ENCODE data around the gene ZNF687.

Gene ZNF687

GRCh38 chr1:151294742-151295462, 12.8 kb downstream of the ZNF687 start:
- no peaks in the 10 kb centered on the region for H4K20me1 ChIP-seq (ENCODE audit: control insufficient read depth, insufficient read depth, low read depth, low read length)
- no peaks in the 10 kb centered on the region for H3K9me3 ChIP-seq (ENCODE audit: control insufficient read depth, insufficient read depth, low read length)
- no peaks in the 10 kb centered on the region for H3K79me2 ChIP-seq (ENCODE audit: control insufficient read depth, low read length)
- no peaks in the 10 kb centered on the region for H3K9me2 ChIP-seq (replicated peaks; ENCODE audit: control insufficient read depth, low read length)
- H3K4me3 ChIP-seq (ENCODE audit: low read length), result no peak overlapping the region
- H3K27me3 ChIP-seq (ENCODE audit: control insufficient read depth, low read length), result no peaks in the 10 kb centered on the region
- TF ChIP-seq EZH2phosphoT487 (IDR thresholded peaks at IDR 0.05; ENCODE audit: borderline replicate concordance, low read length) (no peak), CTCF (IDR thresholded peaks at IDR 0.05; ENCODE audit: low read depth, low read length, poor library complexity, severe bottlenecking) (no peak)
- no peak overlapping the region for H3K4me2 ChIP-seq (ENCODE audit: low read length)
- peaks cover 71% of the 10 kb centered on the region for H3K36me3 ChIP-seq (ENCODE audit: control insufficient read depth, low read length)
- no peaks in the 10 kb centered on the region for H3K4me1 ChIP-seq (ENCODE audit: control insufficient read depth, low read length)
- H3F3A ChIP-seq (ENCODE audit: control insufficient read depth, insufficient read depth), result no peaks in the 10 kb centered on the region
- H3K27ac ChIP-seq (ENCODE audit: low read depth, low read length), result no peak overlapping the region

- H3K79me2 ChIP-seq (ENCODE audit: control insufficient read depth, low read length), result peaks cover 5% of the 10 kb centered on the region; the same call in 1 of the 2 replicates
- no peak overlapping the region for H3K27ac ChIP-seq (ENCODE audit: low read depth, low read length)
- TF ChIP-seq EZH2phosphoT487 (IDR thresholded peaks at IDR 0.05; ENCODE audit: borderline replicate concordance, low read length), result no peak
- no peak for TF ChIP-seq CTCF (IDR thresholded peaks at IDR 0.05; ENCODE audit: low read depth, low read length, poor library complexity, severe bottlenecking)
- no peaks in the 10 kb centered on the region for H3K9me2 ChIP-seq (replicated peaks; ENCODE audit: control insufficient read depth, low read length)
- H3K4me2 ChIP-seq (ENCODE audit: low read length), result no peak overlapping the region
- no peak overlapping the region for H3K4me3 ChIP-seq (ENCODE audit: low read length)
- H3K27me3 ChIP-seq (ENCODE audit: control insufficient read depth, low read length), result no peaks in the 10 kb centered on the region
- no peaks in the 10 kb centered on the region for H3K4me1 ChIP-seq (ENCODE audit: control insufficient read depth, low read length)
- H3K9me3 ChIP-seq (ENCODE audit: control insufficient read depth, insufficient read depth, low read length), result no peaks in the 10 kb centered on the region
- no peaks in the 10 kb centered on the region for H3F3A ChIP-seq (ENCODE audit: control insufficient read depth, insufficient read depth)
- H4K20me1 ChIP-seq (ENCODE audit: control insufficient read depth, insufficient read depth, low read depth, low read length), result no peaks in the 10 kb centered on the region
- peaks cover 82% of the 10 kb centered on the region for H3K36me3 ChIP-seq (ENCODE audit: control insufficient read depth, low read length)
These were observed 27.8 kb downstream of the ZNF687 start for GRCh38 chr1:151309811-151310323.

GRCh38 chr1:151311011-151311410, 28.9 kb downstream of the ZNF687 start:
- peaks cover 5% of the 10 kb centered on the region; the same call in 1 of the 2 replicates for H3K79me2 ChIP-seq (ENCODE audit: control insufficient read depth, low read length)
- H3K9me3 ChIP-seq (ENCODE audit: control insufficient read depth, insufficient read depth, low read length), result no peaks in the 10 kb centered on the region
- H3K4me2 ChIP-seq (ENCODE audit: low read length), result no peak overlapping the region
- peaks cover 78% of the 10 kb centered on the region for H3K36me3 ChIP-seq (ENCODE audit: control insufficient read depth, low read length)
- no peak overlapping the region for H3K27ac ChIP-seq (ENCODE audit: low read depth, low read length)
- no peak overlapping the region for H3K4me3 ChIP-seq (ENCODE audit: low read length)
- H4K20me1 ChIP-seq (ENCODE audit: control insufficient read depth, insufficient read depth, low read depth, low read length), result no peaks in the 10 kb centered on the region
- TF ChIP-seq EZH2phosphoT487 (IDR thresholded peaks at IDR 0.05; ENCODE audit: borderline replicate concordance, low read length) (no peak), CTCF (IDR thresholded peaks at IDR 0.05; ENCODE audit: low read depth, low read length, poor library complexity, severe bottlenecking) (no peak)
- H3K27me3 ChIP-seq (ENCODE audit: control insufficient read depth, low read length), result no peaks in the 10 kb centered on the region
- H3K9me2 ChIP-seq (replicated peaks; ENCODE audit: control insufficient read depth, low read length), result no peaks in the 10 kb centered on the region
- H3F3A ChIP-seq (ENCODE audit: control insufficient read depth, insufficient read depth), result no peaks in the 10 kb centered on the region
- no peaks in the 10 kb centered on the region for H3K4me1 ChIP-seq (ENCODE audit: control insufficient read depth, low read length)

Measured in DOHH2 (cell line).